Astrocyte (in vitro differentiated cells and primary cell): Measurements from ENCODE around the gene VPS13D.

Experiments
- CTCF ChIP-seq: IDR thresholded peaks from 2 replicates; pipeline ENCODE4 v1.5.1; 2011; ENCODE audit warnings: low read depth, mild to moderate bottlenecking, inconsistent platforms, low read length, moderate library complexity; ENCODE audit not compliant: insufficient read depth
- EZH2 ChIP-seq: IDR thresholded peaks from 2 replicates; pipeline ENCODE4 v1.6.1; 2012; ENCODE audit warnings: mild to moderate bottlenecking, low read length, inconsistent platforms; ENCODE audit not compliant: insufficient read depth

DNA sequence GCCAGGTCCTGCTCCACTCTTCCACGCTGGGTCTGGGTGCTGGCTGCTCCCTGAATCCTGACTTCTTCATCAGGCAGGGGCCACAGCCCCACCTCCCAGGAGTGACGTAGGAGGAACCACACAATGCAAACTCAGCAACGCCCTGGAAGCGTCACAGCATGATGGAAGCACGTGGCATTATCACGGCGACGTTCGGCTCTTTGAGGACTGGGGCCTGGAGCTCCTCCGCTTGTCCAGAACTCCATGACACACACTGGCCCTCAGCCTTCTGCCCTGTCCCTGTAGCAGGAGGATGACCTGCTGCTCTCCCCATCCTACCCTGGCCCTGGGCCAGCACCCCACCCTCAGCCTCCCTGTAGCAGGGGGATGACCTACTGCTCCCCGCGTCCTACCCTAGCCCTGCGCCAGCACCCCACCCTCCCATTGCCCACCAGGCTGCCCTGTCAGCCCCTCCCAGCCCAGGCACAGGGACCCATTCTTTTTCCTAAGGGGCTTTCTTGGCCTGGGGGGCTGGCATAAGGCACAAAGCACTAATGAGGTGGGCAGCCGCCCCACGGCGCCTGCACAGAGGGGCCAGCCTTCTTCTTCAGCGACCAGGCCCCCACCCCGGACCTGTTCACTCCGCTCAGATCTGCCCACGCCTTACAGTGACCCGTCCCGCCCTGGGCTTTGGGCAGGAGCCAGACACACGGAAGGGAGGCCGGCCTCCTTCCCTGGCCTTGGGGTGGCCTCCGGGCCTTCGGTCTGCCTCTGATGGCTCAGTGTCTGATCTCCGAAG is 322.5 kb downstream of the VPS13D start:
- TF ChIP-seq CTCF: no peak
- no peak for TF ChIP-seq EZH2
